Endodermal cell (in vitro differentiated cells): ENCODE results near the gene PSMB8. TPM values are rescaled to one million over a fixed set of nuclear protein-coding genes. Genes with fewer than 3 reads are reported as not detected.
"Not testable (repeated sequence)": the region's sequence is repeated elsewhere in the genome, so short reads cannot be mapped to it uniquely, and the experiment has no call there.

Experiments
- DNase-seq: peaks from one replicate; pipeline ENCODE4 v3.0.0-alpha.2; 2017
- H3K27ac ChIP-seq: 2 replicates; pipeline ENCODE4 v1.5.1; 2013; ENCODE audit warnings: mild to moderate bottlenecking, low read depth, low read length, moderate library complexity
- H3K27me3 ChIP-seq: 2 replicates; pipeline ENCODE4 v1.6.1; 2013; ENCODE audit warnings: mild to moderate bottlenecking, low read length, moderate library complexity; ENCODE audit not compliant: insufficient read depth, control insufficient read depth, poor library complexity, severe bottlenecking
- H3K36me3 ChIP-seq: 2 replicates; pipeline ENCODE4 v1.7.0; 2013; ENCODE audit warnings: mild to moderate bottlenecking, low read length, moderate library complexity; ENCODE audit not compliant: control insufficient read depth, insufficient read depth
- H3K4me1 ChIP-seq: one replicate; pipeline ENCODE4 v1.7.0; 2013; ENCODE audit warnings: low read length; ENCODE audit not compliant: control insufficient read depth, insufficient read depth
- H3K4me3 ChIP-seq: 2 replicates; pipeline ENCODE4 v1.5.1; 2013; ENCODE audit warnings: mild to moderate bottlenecking, low read length, moderate library complexity
- H3K9ac ChIP-seq: 2 replicates; pipeline ENCODE4 v1.6.1; 2013; ENCODE audit warnings: mild to moderate bottlenecking, low read length, moderate library complexity; ENCODE audit not compliant: poor library complexity, severe bottlenecking; ENCODE audit errors: extremely low read depth
- H3K9me3 ChIP-seq: 2 replicates; pipeline ENCODE4 v1.6.1; 2013; ENCODE audit warnings: mild to moderate bottlenecking, low read length, moderate library complexity; ENCODE audit not compliant: control insufficient read depth
- H3K27ac Mint-ChIP-seq: 2 replicates; pipeline ENCODE4 v1.8.0; 2020; ENCODE audit warnings: mixed read lengths
- H3K27me3 Mint-ChIP-seq: 2 replicates; pipeline ENCODE4 v1.8.0; 2021; ENCODE audit warnings: mild to moderate bottlenecking, mixed read lengths; ENCODE audit not compliant: insufficient read depth
- H3K36me3 Mint-ChIP-seq: 2 replicates; pipeline ENCODE4 v1.8.0; 2020; ENCODE audit warnings: low read depth, mixed read lengths
- H3K4me1 Mint-ChIP-seq: 2 replicates; pipeline ENCODE4 v1.8.0; 2020; ENCODE audit warnings: mixed read lengths
- H3K4me3 Mint-ChIP-seq: 2 replicates; pipeline ENCODE4 v1.8.0; 2020; ENCODE audit warnings: mild to moderate bottlenecking, moderate library complexity, mixed read lengths
- H3K9me3 Mint-ChIP-seq: 2 replicates; pipeline ENCODE4 v1.8.0; 2020; ENCODE audit warnings: mild to moderate bottlenecking, mixed read lengths
- WGBS, 2 experiments: methylation state at CpG; one replicate each; pipeline versions ENCODE4 v1.1.5 to v1.1.7; 2013; ENCODE audit warnings: missing lambda C conversion rate in 2 of 2, mixed read lengths in 1 of 2; ENCODE audit not compliant: insufficient coverage in 1 of 2, insufficient read length in 1 of 2; 5-methylcytosine and 5-hydroxymethylcytosine counted together
- total RNA-seq, 2 donors: library from RNA; stranded (reverse); fragmentation: NEBNext Ultra II Directional in 1 of 2; extraction: Animal tissue kit (Norgen Biotek cat#: 25700) in 1 of 2; gene quantifications; 2 replicates in 1 of 2; 3 replicates in 1 of 2; pipeline ENCODE4 v1.2.1, GENCODE V29; 2021
- TF ChIP-seq, protein P1 (sequence below): fragments of 200-600 bp; sonication (generic); conservative IDR thresholded peaks from 2 replicates; pipeline ENCODE4 v1.5.0; 2021; ENCODE audit warnings: antibody characterized with exemption, mild to moderate bottlenecking

PSMB8 gene
- total RNA-seq, 2 donors from 2014 or later = 0.93 to 3.1 TPM

DNA sequence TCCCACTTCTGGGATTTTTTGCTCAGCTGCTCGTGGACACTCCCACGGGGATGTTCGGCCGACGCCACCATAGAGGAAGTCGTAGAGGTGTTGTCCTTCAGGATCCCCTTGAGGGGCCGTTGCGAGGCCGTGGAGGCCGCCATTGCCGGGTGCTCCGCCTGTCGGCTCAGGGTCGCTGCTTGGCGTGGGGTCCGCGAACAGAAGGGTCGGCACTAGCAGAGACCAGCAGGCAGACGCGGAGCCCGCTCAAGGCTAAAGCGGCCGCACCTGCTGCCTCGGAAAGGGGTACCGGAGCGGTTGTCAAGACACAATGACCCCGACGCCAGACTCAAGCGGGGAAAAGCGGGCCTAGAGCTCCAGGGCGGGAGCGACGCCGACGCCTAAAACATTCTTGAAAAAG is 35.8 kb upstream of the PSMB8 start:
- no peak for DNase-seq
- H3K4me3 Mint-ChIP-seq = no peak overlapping the region
- no peak overlapping the region for H3K9ac ChIP-seq
- peaks cover 26% of the 10 kb centered on the region for H3K27me3 Mint-ChIP-seq
- H3K36me3 ChIP-seq = no peaks in the 10 kb centered on the region
- H3K27ac ChIP-seq = no peak overlapping the region
- no peak overlapping the region for H3K27ac Mint-ChIP-seq
- TF ChIP-seq, protein P1, sequence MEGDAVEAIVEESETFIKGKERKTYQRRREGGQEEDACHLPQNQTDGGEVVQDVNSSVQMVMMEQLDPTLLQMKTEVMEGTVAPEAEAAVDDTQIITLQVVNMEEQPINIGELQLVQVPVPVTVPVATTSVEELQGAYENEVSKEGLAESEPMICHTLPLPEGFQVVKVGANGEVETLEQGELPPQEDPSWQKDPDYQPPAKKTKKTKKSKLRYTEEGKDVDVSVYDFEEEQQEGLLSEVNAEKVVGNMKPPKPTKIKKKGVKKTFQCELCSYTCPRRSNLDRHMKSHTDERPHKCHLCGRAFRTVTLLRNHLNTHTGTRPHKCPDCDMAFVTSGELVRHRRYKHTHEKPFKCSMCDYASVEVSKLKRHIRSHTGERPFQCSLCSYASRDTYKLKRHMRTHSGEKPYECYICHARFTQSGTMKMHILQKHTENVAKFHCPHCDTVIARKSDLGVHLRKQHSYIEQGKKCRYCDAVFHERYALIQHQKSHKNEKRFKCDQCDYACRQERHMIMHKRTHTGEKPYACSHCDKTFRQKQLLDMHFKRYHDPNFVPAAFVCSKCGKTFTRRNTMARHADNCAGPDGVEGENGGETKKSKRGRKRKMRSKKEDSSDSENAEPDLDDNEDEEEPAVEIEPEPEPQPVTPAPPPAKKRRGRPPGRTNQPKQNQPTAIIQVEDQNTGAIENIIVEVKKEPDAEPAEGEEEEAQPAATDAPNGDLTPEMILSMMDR = no peak
- H3K9me3 ChIP-seq = no peaks in the 10 kb centered on the region
- H3K27me3 ChIP-seq = peaks cover 19% of the 10 kb centered on the region
- H3K4me1 Mint-ChIP-seq = no peaks in the 10 kb centered on the region
- H3K9me3 Mint-ChIP-seq = no peaks in the 10 kb centered on the region
- WGBS, 2 experiments = 93 to 95% methylated on average over 26 to 35 of the region's 35 CpGs
- no peak overlapping the region for H3K4me3 ChIP-seq
- H3K4me1 ChIP-seq = no peaks in the 10 kb centered on the region
- no peaks in the 10 kb centered on the region for H3K36me3 Mint-ChIP-seq

DNA sequence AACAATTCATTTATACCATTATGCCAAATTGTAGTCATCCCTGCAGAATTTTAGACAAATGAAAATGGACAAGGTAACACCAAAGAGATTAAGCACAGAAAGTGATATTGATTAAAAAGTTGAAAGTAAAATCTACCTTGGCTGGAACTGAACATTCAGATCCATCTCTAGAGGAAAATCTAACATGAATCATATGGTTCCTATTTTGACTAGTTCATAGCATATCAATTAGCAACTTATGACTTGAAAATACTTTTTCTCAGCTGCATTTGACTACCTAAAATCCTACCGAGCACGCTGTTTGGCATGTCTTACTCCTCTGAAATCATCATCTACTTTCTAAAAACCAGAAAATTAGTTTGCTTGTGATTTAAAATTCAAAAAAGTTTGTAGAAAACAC is 32.8 kb upstream of the PSMB8 start:
- WGBS, 2 experiments = 90% methylated on average over 2 of the region's 2 CpGs; no CpG with 5 or more reads in 1 of the 2 experiments
- no peaks in the 10 kb centered on the region for H3K36me3 Mint-ChIP-seq

DNA sequence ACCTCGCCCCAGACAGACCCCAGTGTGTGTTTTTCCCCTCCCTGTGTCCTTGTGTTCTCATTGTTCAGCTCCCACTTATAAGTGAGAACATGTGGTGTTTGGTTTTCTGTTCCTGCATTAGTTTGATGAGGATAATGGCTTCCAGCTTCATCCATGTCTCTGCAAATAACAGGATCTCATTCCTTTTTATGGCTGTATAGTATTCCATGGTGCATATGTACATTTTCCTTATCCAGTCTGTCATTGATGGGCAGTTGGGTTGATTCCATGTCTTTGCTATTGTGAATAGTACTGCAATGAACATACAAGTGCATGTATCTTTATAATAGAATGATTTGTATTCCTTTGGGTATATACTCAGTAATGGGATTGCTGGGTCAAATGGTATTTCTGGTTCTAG is 30.1 kb upstream of the PSMB8 start:
- H3K36me3 Mint-ChIP-seq, H3K4me1 ChIP-seq, H3K9me3 Mint-ChIP-seq, H3K9me3 ChIP-seq, H3K9ac ChIP-seq, H3K4me1 Mint-ChIP-seq, H3K27ac ChIP-seq, H3K27ac Mint-ChIP-seq, H3K4me3 Mint-ChIP-seq, DNase-seq, H3K4me3 ChIP-seq, H3K36me3 ChIP-seq: not testable (repeated sequence)
- 35% methylated on average over 1 of the region's 1 CpG; no CpG with 5 or more reads in 1 of the 2 experiments for WGBS, 2 experiments
- H3K27me3 Mint-ChIP-seq = peaks cover 47% of the 10 kb centered on the region
- peaks cover 44% of the 10 kb centered on the region for H3K27me3 ChIP-seq

More for the DNA sequence above, 32.8 kb upstream of the PSMB8 start:
- H3K27ac Mint-ChIP-seq = no peak overlapping the region
- no peaks in the 10 kb centered on the region for H3K4me1 Mint-ChIP-seq
- H3K27ac ChIP-seq = no peak overlapping the region
- H3K4me3 Mint-ChIP-seq = no peak overlapping the region
- DNase-seq = no peak
- no peak overlapping the region for H3K4me3 ChIP-seq
- H3K27me3 ChIP-seq = peaks cover 22% of the 10 kb centered on the region
- H3K36me3 ChIP-seq = no peaks in the 10 kb centered on the region
- no peaks in the 10 kb centered on the region for H3K9me3 ChIP-seq
- no peak overlapping the region for H3K9ac ChIP-seq
- H3K4me1 ChIP-seq = no peaks in the 10 kb centered on the region
- TF ChIP-seq, protein P1 = no peak
- H3K27me3 Mint-ChIP-seq = peaks cover 28% of the 10 kb centered on the region
- H3K9me3 Mint-ChIP-seq = peaks cover 5% of the 10 kb centered on the region

DNA sequence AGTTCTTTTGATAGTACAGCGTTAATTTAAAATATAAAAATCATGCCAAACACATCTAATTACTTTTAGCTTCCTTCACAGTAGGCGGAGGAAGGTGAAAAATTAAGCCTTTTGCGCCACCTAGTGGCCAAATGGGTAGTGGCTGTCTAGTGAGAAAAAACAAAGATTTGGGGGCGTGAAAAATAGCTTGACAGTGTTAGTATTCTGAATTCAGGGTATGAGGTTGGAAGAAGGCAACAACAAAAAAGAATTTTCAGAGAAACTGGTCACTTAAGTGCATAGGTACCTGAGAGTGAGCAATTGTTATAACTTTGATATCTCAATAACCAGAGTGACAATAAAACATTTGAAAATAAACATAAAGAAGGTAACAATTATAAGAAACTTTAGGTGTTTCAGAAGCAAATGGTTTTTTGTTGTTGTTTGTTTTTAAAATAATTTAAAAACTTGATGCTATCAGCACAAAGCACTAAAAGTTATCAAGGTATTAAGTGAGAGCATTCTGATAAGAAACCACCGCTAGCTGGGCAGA is 24.5 kb upstream of the PSMB8 start:
- Histone ChIP-seq H3K9ac (no peak overlapping the region), H3K36me3 (no peaks in the 10 kb centered on the region), H3K4me1 (no peaks in the 10 kb centered on the region), H3K27ac (no peak overlapping the region), H3K9me3 (no peaks in the 10 kb centered on the region), H3K27me3 (peaks cover 49% of the 10 kb centered on the region), H3K4me3 (no peak overlapping the region)
- Mint-ChIP-seq H3K4me1 (no peaks in the 10 kb centered on the region), H3K9me3 (peaks cover 5% of the 10 kb centered on the region), H3K27ac (no peak overlapping the region), H3K4me3 (no peak overlapping the region), H3K27me3 (peaks cover 40% of the 10 kb centered on the region), H3K36me3 (no peaks in the 10 kb centered on the region)
- DNase-seq = peak; percentile 89
- TF ChIP-seq, protein P1 = peak; percentile 98
- WGBS, 2 experiments = 7 to 18% methylated on average over 2 to 5 of the region's 5 CpGs
